ENCODE measurements around the gene TNPO1.
"Not testable (repeated sequence)": the region's sequence is repeated elsewhere in the genome, so short reads cannot be mapped to it uniquely, and the experiment has no call there.

Gene TNPO1

GRCh38 chr5:72854419-72854818 lies 38.0 kb downstream of the TNPO1 start:
- DNase-seq (ENCODE audit: low spot score), result no peak

GRCh38 chr5:72855821-72856220 lies 39.4 kb downstream of the TNPO1 start:
- DNase-seq (ENCODE audit: low spot score), result no peak

GRCh38 chr5:72857396-72857795 lies 40.9 kb downstream of the TNPO1 start:
- no peak for DNase-seq (ENCODE audit: low spot score)

GRCh38 chr5:72859127-72859526 lies 42.7 kb downstream of the TNPO1 start:
- DNase-seq (ENCODE audit: low spot score), result no peak

GRCh38 chr5:72860499-72860898 lies 44.0 kb downstream of the TNPO1 start:
- DNase-seq (ENCODE audit: low spot score), result no peak

GRCh38 chr5:72871366-72872024 lies 55.0 kb downstream of the TNPO1 start:
- DNase-seq (ENCODE audit: low spot score), result no peak

- peak; percentile 13 for DNase-seq (ENCODE audit: low spot score)
These were observed 62.4 kb downstream of the TNPO1 start for GRCh38 chr5:72878854-72879253.

- no peak for DNase-seq (ENCODE audit: low spot score)
These were observed 66.5 kb downstream of the TNPO1 start for GRCh38 chr5:72882989-72883388.

- no peak for DNase-seq (ENCODE audit: low spot score)
These were observed 67.4 kb downstream of the TNPO1 start for GRCh38 chr5:72883850-72884249.

GRCh38 chr5:72884892-72885291 lies 68.4 kb downstream of the TNPO1 start:
- no peak for DNase-seq (ENCODE audit: low spot score)

GRCh38 chr5:72885824-72886223 lies 69.4 kb downstream of the TNPO1 start:
- no peak for DNase-seq (ENCODE audit: low spot score)

- DNase-seq (ENCODE audit: low spot score), result no peak
These were observed 72.1 kb downstream of the TNPO1 start for GRCh38 chr5:72888595-72888994.

- no peak for DNase-seq (ENCODE audit: low spot score)
These were observed 72.9 kb downstream of the TNPO1 start for GRCh38 chr5:72889324-72889723.

- no peak for DNase-seq (ENCODE audit: low spot score)
These were observed 76.4 kb downstream of the TNPO1 start for GRCh38 chr5:72892846-72893245.

- DNase-seq (ENCODE audit: low spot score), result no peak
These were observed 79.3 kb downstream of the TNPO1 start for GRCh38 chr5:72895758-72896157.

GRCh38 chr5:72906806-72907205 lies 90.3 kb downstream of the TNPO1 start:
- no peak for DNase-seq (ENCODE audit: low spot score)

- no peak for DNase-seq (ENCODE audit: low spot score)
These were observed 92.2 kb downstream of the TNPO1 start for GRCh38 chr5:72908664-72909063.

- no peak for DNase-seq (ENCODE audit: low spot score)
These were observed 100.9 kb downstream of the TNPO1 start for GRCh38 chr5:72917371-72917776.

GRCh38 chr5:72920690-72921502 lies 104.4 kb downstream of the TNPO1 start:
- DNase-seq (ENCODE audit: low spot score), result no peak

- no peak for DNase-seq (ENCODE audit: low spot score)
These were observed 105.4 kb downstream of the TNPO1 start for GRCh38 chr5:72921886-72922285.

GRCh38 chr5:72922422-72922821 lies 106.0 kb downstream of the TNPO1 start:
- DNase-seq (ENCODE audit: low spot score), result peak; percentile 44

GRCh38 chr5:72925336-72926010 lies 109.0 kb downstream of the TNPO1 start:
- DNase-seq (ENCODE audit: low spot score), result no peak

- not testable (repeated sequence) for DNase-seq (ENCODE audit: low spot score)
These were observed 116.2 kb downstream of the TNPO1 start for GRCh38 chr5:72932686-72933085.

All from putamen (tissue), 1 donor.